ENCODE data around the gene TTC34. TPM values are rescaled to one million over a fixed set of nuclear protein-coding genes. Genes with fewer than 3 reads are reported as not detected.

The TTC34 gene
- total RNA-seq, 2 donors from 2014 or later = 0.43 to 0.88 TPM

DNA sequence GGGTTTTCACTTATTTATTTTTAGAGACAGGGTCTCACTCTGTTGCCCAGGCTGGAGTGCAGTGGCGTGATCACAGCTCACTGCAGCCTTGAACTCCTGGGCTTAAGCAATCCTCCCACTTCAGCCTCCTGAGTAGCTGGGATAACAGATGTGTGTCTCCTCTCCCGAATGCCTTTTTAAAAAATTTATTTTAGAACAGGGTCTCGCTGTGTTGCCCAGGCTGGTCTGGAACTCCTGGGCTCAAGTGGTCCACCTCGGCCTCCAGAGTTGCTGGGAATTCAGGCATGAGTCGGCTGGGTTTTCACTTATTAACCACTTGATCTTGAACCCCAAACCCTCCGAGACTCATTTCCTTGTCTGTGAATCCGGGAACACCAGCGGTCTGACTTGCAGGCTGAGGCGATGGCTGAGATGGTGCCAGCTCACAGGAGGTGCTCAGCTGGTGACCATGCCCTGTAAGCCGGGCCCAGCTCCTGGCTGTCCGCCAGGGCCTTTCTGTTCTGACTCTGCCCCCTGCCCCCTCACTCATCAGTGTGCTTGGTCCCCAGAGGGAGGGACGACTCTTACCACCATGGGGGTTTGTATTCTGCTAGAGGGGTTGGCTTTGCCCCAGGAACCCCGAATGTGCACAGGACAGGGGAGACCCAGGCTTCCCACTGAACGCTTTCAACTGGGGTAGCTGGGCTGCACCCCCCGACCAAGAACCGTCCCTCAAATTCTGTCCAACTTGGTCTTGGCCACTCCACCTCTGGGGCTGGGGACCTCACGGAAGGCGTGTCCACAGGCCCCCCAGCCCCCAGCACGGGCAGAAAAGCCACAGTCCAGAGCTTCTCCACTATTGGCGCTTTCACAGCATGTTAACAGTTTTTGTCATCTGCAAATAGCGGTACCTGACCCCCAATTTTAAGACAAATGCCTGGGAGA, 191.2 kb downstream of the TTC34 start:
- DNase-seq = no peak
- no peaks in the 10 kb centered on the region for H3K27me3 Mint-ChIP-seq (ENCODE audit: low read depth)
- no peak for ATAC-seq (replicated peaks in 1 of 2)
- no peak overlapping the region for H3K27ac Mint-ChIP-seq
- no peak overlapping the region for H3K4me3 Mint-ChIP-seq
- no peaks in the 10 kb centered on the region for H3K4me1 Mint-ChIP-seq (ENCODE audit: low read depth)
- H3K9me3 Mint-ChIP-seq = peaks cover 11 to 13% of the 10 kb centered on the region in 2 donors
- H3K36me3 Mint-ChIP-seq (ENCODE audit: insufficient read depth in 2 of 2) = peaks cover 6 to 8% of the 10 kb centered on the region in 2 donors

DNA sequence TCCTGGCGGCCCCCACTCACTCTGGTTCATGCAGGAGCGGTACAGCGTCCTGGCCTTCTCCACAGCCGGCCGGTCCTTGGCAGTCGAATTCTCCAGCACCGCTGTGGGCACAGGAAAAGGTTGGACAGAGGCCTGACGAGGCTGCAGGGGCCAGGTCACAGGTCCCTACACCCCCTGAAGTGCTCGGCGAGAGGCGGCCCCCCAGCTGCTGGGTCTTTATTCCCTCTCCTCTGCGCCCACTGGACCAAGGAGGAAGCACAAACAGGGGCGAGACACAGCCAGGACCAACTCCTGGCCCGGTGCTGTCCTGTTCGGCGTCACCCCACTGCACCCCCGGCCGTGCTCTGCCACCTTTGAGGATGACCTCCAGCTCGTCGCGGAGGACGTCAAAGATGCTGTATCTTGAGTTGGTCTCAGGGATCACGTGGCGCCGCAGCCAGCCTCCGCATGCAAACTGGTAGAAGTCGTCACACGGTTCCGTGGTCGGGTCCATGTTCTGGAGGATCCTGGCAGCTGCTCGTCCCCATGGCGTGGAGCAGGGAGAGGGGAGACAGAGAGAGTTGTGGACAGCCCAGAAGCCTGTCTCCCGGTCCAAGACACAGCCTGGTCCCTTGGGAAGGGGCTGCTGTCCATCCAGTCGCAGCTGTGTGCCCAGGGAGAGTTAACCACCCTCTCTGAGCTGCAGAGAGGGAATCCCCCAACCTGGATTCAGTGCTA, 192.0 kb downstream of the TTC34 start:
- H3K4me3 Mint-ChIP-seq = no peak overlapping the region
- H3K9me3 Mint-ChIP-seq = peaks cover 9 to 10% of the 10 kb centered on the region in 2 donors
- no peaks in the 10 kb centered on the region for H3K27me3 Mint-ChIP-seq (ENCODE audit: low read depth)
- H3K4me1 Mint-ChIP-seq (ENCODE audit: low read depth) = no peaks in the 10 kb centered on the region
- no peak overlapping the region for H3K27ac Mint-ChIP-seq
- peaks cover 4 to 8% of the 10 kb centered on the region in 2 donors for H3K36me3 Mint-ChIP-seq (ENCODE audit: insufficient read depth in 2 of 2)
- ATAC-seq (replicated peaks in 1 of 2) (no peak), DNase-seq (no peak)

DNA sequence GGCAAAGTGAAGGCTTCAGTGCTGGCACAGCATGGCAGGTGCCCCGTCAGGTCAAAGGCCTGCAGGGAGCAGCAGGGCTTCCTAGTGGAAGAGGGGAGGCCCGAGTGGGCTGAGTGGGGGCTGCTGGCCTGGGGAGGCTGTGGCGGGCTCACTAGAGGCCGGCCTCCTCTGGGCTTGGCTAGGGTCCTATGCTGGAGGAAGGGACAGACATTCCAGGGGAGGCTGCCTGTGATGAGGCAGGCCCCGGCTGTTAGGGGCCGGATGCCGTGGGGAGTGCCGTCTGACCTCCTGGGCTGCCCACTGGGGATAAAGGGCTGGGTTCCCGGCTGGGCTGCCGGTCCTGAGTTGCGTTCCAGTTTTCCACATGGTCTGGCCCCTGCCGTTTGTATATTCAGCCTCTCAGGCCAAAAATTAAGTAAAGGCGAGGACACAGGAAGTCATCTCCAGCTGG, 193.8 kb downstream of the TTC34 start:
- DNase-seq = no peak
- H3K4me1 Mint-ChIP-seq (ENCODE audit: low read depth) = no peaks in the 10 kb centered on the region
- H3K36me3 Mint-ChIP-seq (ENCODE audit: insufficient read depth in 2 of 2) = no peaks in the 10 kb centered on the region
- H3K4me3 Mint-ChIP-seq = no peak overlapping the region
- H3K27ac Mint-ChIP-seq = no peak overlapping the region
- H3K27me3 Mint-ChIP-seq (ENCODE audit: low read depth) = no peaks in the 10 kb centered on the region
- ATAC-seq (replicated peaks in 1 of 2) = no peak
- peaks cover 0 to 4% of the 10 kb centered on the region in 2 donors for H3K9me3 Mint-ChIP-seq

DNA sequence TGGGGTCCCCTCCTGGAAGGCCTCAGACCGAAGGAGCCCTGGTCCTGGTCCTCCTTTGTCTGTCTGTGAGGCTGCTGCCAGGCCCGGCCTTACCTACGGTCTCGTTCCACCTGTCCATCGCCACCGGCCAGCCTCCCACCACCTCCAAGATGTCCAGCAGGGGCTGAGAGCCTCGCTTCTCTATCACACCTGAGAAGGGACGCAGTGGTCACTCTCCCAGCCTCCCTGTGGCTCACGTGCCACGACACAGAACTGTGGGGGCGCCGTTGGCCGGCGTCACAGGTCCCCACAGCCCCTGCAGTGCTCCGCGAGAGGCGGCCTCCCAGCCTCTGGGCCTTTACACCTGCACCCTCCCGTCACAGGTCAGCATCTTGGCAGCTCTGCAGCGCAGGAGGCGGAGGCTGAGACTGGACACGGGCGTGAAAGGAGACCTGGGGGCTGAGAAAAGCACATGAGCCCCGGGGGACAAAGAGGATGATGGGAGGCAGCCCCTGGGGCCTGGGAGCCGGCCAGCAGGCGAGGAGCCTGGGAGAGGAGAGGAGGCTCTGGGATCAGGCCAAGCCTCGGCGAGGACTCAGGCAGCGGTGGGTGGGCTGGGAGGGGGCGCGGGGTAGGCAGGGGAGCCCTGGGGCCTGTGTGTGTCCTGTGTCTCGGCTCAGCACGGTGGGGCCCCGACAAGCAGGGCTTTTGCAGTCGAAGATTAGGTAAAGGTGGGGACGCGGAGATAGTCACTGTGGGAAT, 194.4 kb downstream of the TTC34 start:
- no peak for DNase-seq
- ATAC-seq (replicated peaks in 1 of 2) = no peak

DNA sequence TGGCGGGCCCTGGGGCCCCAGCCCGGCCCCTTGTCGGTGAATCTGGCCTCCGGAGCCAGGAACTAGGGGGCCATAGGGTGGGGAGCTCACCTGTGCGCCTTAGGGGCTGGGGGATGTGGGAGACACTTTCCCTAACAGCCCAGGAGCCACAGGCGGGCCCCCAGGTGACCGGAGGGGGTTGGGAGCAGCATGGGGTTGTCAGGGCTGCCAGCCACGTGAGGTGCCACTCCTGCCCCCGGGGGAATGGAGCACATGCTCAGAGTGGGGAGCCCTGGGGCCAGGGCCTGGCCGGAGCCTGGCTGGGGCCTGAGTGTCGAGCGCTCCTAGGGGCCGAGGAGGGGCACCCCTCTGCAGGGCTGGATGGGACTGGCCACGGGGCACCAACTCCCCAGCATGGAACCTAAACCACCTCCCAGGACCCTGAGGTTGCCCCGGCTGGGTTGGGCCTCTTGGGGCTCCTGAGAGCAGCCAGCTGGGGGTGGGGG, 195.1 kb downstream of the TTC34 start:
- DNase-seq (no peak), ATAC-seq (replicated peaks in 1 of 2) (no peak)
- Mint-ChIP-seq H3K27ac (no peak overlapping the region), H3K27me3 (ENCODE audit: low read depth) (no peaks in the 10 kb centered on the region), H3K4me3 (no peak overlapping the region), H3K9me3 (peaks cover 0 to 4% of the 10 kb centered on the region in 2 donors), H3K4me1 (ENCODE audit: low read depth) (no peaks in the 10 kb centered on the region), H3K36me3 (ENCODE audit: insufficient read depth in 2 of 2) (no peaks in the 10 kb centered on the region)

More for the DNA sequence above, 194.4 kb downstream of the TTC34 start:
- H3K4me3 Mint-ChIP-seq = no peak overlapping the region
- H3K4me1 Mint-ChIP-seq (ENCODE audit: low read depth) = no peaks in the 10 kb centered on the region
- H3K27ac Mint-ChIP-seq = no peak overlapping the region
- no peaks in the 10 kb centered on the region for H3K27me3 Mint-ChIP-seq (ENCODE audit: low read depth)
- no peaks in the 10 kb centered on the region for H3K36me3 Mint-ChIP-seq (ENCODE audit: insufficient read depth in 2 of 2)
- peaks cover 0 to 4% of the 10 kb centered on the region in 2 donors for H3K9me3 Mint-ChIP-seq

DNA sequence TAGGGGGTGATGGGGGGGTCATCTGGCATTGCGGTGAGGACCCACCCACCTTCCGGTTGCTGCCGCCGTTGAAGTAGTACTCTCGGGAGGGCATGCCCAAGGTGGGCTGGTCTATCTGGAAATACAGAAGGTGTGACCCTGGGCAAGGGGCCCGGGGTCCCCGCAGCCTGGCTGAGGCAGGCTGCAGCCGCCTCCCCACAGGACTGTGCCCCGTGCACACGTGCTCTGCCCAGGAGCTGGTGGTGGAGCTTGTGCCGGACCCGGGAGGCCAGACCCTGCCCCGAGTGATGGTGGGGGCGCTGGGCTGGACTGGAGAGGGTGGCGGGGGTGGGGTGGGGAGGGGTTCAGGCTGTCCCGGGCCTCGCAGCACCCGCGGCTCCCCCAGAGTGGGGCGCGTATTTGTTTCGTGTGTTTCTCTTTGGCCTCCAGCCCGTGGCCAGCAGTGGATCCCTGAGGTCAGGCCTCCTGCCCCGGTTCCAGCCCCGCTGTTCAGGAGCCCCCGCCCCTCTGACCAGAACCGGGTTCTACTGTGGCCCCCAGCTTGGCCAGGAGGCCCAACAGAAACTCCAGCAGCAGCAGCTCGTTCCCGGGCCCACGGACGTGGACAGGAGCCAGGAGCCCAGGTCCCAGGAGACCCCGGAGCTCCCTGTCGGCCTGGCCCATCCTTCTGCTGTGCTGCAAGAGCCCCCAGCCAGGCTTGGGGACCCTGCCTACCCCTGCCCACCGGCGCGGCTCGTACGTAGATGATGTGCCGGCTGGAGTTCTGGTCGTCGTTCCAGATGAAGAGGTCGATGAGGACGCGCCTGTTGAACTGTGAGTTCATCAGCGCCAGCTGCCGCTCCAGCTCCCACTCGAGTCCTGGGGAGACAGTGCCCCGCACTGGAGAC, 195.7 kb downstream of the TTC34 start:
- Mint-ChIP-seq H3K4me3 (no peak overlapping the region), H3K27ac (no peak overlapping the region), H3K27me3 (ENCODE audit: low read depth) (no peaks in the 10 kb centered on the region), H3K36me3 (ENCODE audit: insufficient read depth in 2 of 2) (no peaks in the 10 kb centered on the region), H3K9me3 (peaks cover 0 to 4% of the 10 kb centered on the region in 2 donors), H3K4me1 (ENCODE audit: low read depth) (no peaks in the 10 kb centered on the region)
- DNase-seq (no peak), ATAC-seq (replicated peaks in 1 of 2) (no peak)

DNA sequence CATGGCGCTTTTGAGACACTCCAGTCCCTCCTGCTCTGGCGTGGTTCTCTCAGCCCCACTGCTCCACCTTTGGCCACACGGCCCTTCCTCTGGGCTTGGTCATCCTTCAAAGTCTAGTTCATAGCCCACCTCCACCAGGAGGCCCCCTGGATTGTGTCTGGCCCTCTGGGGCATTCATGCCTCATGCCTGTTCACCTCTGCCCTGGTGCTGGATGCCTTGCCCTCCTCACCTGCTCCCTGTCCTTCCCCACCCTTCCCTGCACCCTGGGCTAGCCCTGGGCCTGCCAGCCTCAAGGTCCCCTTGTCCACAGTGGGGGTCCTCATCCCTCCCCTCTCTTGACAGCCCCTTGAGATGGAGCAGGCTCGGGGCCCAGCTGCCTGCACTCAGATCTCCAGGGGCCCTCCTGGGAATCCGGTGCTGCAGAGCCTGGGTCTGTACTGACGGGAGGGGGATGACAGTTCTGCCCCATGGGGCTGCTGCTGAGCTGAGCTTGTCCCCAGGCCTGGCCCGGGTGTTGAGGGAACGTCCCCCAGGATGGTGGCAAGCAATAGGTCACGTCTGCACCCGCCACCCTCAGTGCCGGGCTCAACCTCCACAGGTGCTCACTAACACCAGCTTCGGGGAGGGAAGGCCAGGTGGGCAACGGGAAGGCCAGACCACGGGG, 196.5 kb downstream of the TTC34 start:
- H3K27me3 Mint-ChIP-seq (ENCODE audit: low read depth) = no peaks in the 10 kb centered on the region
- H3K9me3 Mint-ChIP-seq = peaks cover 0 to 4% of the 10 kb centered on the region in 2 donors
- no peak for ATAC-seq (replicated peaks in 1 of 2)
- no peaks in the 10 kb centered on the region for H3K4me1 Mint-ChIP-seq (ENCODE audit: low read depth)
- no peaks in the 10 kb centered on the region for H3K36me3 Mint-ChIP-seq (ENCODE audit: insufficient read depth in 2 of 2)
- no peak overlapping the region for H3K4me3 Mint-ChIP-seq
- no peak for DNase-seq
- no peak overlapping the region for H3K27ac Mint-ChIP-seq

DNA sequence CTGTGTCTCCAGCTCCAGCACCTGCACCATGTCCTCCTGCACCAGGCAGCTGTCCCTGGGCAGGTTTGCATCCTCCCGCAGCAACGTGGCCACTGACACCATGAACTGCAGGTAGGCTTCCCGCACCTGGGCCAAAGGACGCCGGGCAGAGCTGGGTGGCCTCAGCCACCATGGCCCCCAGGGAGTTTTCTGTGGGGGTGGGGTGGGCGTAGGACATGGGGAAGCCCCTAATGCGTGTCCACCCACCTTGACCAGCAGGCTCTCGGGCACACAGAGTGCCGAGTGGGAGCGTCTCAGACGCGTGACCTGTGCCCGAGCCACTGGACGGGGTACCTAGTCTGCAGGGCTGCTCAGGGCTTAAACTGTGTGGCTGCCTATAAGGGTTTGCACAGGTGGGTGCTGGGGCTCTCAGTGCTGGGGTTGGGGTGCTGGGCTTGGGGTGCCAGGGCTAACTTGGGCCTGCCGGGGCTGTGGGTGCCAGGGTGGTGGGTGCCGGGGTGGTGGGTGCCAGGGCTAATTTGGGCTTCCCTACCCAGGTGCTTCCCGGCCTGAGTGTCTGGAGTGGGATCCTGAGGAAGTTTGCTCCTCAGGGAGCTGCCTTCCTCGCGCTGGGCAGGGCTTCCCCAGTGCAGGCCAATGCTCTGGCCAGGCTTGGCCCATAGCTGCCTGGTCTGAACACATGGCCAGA, 197.2 kb downstream of the TTC34 start:
- H3K36me3 Mint-ChIP-seq (ENCODE audit: insufficient read depth in 2 of 2) = no peaks in the 10 kb centered on the region
- DNase-seq (no peak), ATAC-seq (replicated peaks in 1 of 2) (no peak)
- no peak overlapping the region for H3K4me3 Mint-ChIP-seq
- H3K27ac Mint-ChIP-seq = no peak overlapping the region
- peaks cover 0 to 4% of the 10 kb centered on the region in 2 donors for H3K9me3 Mint-ChIP-seq
- no peaks in the 10 kb centered on the region for H3K4me1 Mint-ChIP-seq (ENCODE audit: low read depth)
- no peaks in the 10 kb centered on the region for H3K27me3 Mint-ChIP-seq (ENCODE audit: low read depth)

DNA sequence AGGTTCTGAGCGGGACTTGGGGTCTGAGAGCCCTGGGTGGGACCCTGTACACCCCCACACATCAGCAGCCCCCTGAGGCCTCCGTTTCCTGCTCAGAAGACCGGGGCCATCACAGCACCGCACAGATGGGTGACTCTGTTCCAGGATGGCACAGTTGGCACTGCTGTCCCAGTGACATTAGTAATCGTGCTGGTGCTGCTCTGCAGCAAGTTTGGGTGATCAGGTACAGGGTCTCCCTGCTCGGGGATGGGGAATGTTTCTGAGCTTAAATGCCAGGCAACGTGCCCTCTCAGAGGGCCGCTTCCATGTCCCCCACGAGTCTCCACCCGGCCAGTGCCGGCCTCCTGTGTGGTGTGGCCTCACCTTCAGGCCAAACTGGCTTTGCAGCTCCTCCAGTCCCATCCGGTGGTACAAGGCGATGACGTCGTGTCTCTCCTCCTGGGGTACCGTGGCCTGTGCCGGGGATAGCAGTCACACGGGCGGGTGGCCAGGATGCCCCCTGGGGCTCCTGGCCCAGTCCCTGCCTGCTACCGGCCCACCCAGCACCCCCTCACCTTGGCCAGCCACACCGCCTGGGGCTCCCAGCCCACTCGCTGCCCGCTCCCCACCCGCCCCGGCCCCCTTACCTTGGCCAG, 197.9 kb downstream of the TTC34 start:
- DNase-seq (no peak), ATAC-seq (replicated peaks in 1 of 2) (no peak)
- H3K27me3 Mint-ChIP-seq (ENCODE audit: low read depth) = no peaks in the 10 kb centered on the region
- peaks cover 0 to 4% of the 10 kb centered on the region in 2 donors for H3K9me3 Mint-ChIP-seq
- no peaks in the 10 kb centered on the region for H3K4me1 Mint-ChIP-seq (ENCODE audit: low read depth)
- H3K36me3 Mint-ChIP-seq (ENCODE audit: insufficient read depth in 2 of 2) = no peaks in the 10 kb centered on the region
- H3K27ac Mint-ChIP-seq = no peak overlapping the region
- H3K4me3 Mint-ChIP-seq = no peak overlapping the region

DNA sequence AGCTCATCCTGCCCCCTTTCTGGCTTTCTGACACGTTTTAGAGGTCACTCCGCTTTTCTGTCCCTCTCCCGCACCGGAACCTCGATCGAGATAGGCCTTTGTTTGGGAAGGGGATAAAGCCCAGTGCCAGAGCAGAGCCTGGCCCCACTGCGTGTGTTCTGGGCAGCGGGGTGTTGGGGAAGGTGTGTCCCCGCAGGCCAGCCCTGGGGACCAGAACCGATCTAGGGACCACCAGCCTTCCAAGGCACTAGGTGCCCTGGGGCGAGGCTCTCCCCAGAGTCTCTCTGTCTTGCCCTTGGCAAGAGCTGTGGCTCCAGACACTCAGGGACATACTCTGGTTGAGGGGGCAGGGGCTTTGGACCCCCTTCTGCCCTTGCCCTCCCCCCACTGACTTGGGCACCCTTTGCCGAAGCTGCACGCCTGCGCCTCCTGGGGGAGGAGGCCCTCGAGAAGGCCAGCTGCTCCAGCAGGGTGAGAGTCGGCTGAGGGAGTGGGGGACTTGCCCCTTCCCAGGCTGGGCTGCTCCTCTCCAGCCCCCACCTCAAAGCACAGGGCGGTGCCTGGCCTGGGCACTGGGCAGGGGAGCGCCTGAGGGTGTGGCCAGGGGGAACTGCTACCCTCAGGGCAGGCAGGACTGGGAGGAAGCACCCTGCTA, 198.5 kb downstream of the TTC34 start:
- Mint-ChIP-seq H3K4me1 (ENCODE audit: low read depth) (no peaks in the 10 kb centered on the region), H3K9me3 (peaks cover 0 to 1% of the 10 kb centered on the region in 2 donors), H3K27me3 (ENCODE audit: low read depth) (no peaks in the 10 kb centered on the region), H3K36me3 (ENCODE audit: insufficient read depth in 2 of 2) (no peaks in the 10 kb centered on the region), H3K27ac (no peak overlapping the region), H3K4me3 (no peak overlapping the region)
- no peak for DNase-seq
- ATAC-seq (replicated peaks in 1 of 2) = no peak
